ENCODE measurements around the gene OPTN.
"Not testable (repeated sequence)": the region's sequence is repeated elsewhere in the genome, so short reads cannot be mapped to it uniquely, and the experiment has no call there.

The OPTN gene

GRCh38 chr10:13099666-13100348, at the start of gene OPTN:
Gene OPTN, plus strand, starts transcription at chr10:13100163. Its CDS starts 8,960 bp downstream, at chr10:13109123.
- peak; percentile 60; the same call in 1 of the 2 replicates for TF ChIP-seq CTCF (IDR thresholded peaks at IDR 0.05; ENCODE audit: low read depth, low read length)
- peak; percentile 72 for DNase-seq
- Histone ChIP-seq H3K27ac (peak within 1 kb of the TSS; percentile 57), H3K4me3 (ENCODE audit: low read depth, low read length) (peak within 1 kb of the TSS; percentile 70), H3K36me3 (no peaks in the 10 kb centered on the region), H3K9me3 (ENCODE audit: severe bottlenecking) (no peaks in the 10 kb centered on the region), H3K27me3 (ENCODE audit: insufficient read depth, low read depth, severe bottlenecking) (no peaks in the 10 kb centered on the region)

- DNase-seq, result peak; percentile 28
- no peak for TF ChIP-seq CTCF (IDR thresholded peaks at IDR 0.05; ENCODE audit: low read depth, low read length)
- no peaks in the 10 kb centered on the region for H3K27me3 ChIP-seq (ENCODE audit: insufficient read depth, low read depth, severe bottlenecking)
- no peak overlapping the region for H3K27ac ChIP-seq
- H3K36me3 ChIP-seq, result no peaks in the 10 kb centered on the region
- no peaks in the 10 kb centered on the region for H3K9me3 ChIP-seq (ENCODE audit: severe bottlenecking)
- H3K4me3 ChIP-seq (ENCODE audit: low read depth, low read length), result no peak overlapping the region
Measured at GRCh38 chr10:13051126-13051694, 48.8 kb upstream of the OPTN start.

- not testable (repeated sequence) for H3K27ac ChIP-seq; H3K27me3 ChIP-seq (ENCODE audit: insufficient read depth, low read depth, severe bottlenecking); H3K36me3 ChIP-seq; H3K9me3 ChIP-seq (ENCODE audit: severe bottlenecking); DNase-seq; H3K4me3 ChIP-seq (ENCODE audit: low read depth, low read length)
Measured at GRCh38 chr10:13053208-13053607, 46.8 kb upstream of the OPTN start.

- TF ChIP-seq CTCF (IDR thresholded peaks at IDR 0.05; ENCODE audit: low read depth, low read length), result no peak
- no peak for DNase-seq
- Histone ChIP-seq H3K36me3 (no peaks in the 10 kb centered on the region), H3K27me3 (ENCODE audit: insufficient read depth, low read depth, severe bottlenecking) (no peaks in the 10 kb centered on the region), H3K9me3 (ENCODE audit: severe bottlenecking) (no peaks in the 10 kb centered on the region), H3K4me3 (ENCODE audit: low read depth, low read length) (no peak overlapping the region), H3K27ac (no peak overlapping the region)
Measured at GRCh38 chr10:13053794-13054462, 46.0 kb upstream of the OPTN start.

- H3K27ac ChIP-seq, result no peak overlapping the region
- no peaks in the 10 kb centered on the region for H3K9me3 ChIP-seq (ENCODE audit: severe bottlenecking)
- DNase-seq, result no peak
- no peak for TF ChIP-seq CTCF (IDR thresholded peaks at IDR 0.05; ENCODE audit: low read depth, low read length)
- no peaks in the 10 kb centered on the region for H3K27me3 ChIP-seq (ENCODE audit: insufficient read depth, low read depth, severe bottlenecking)
- H3K4me3 ChIP-seq (ENCODE audit: low read depth, low read length), result no peak overlapping the region
- no peaks in the 10 kb centered on the region for H3K36me3 ChIP-seq
Measured at GRCh38 chr10:13054844-13055243, 45.1 kb upstream of the OPTN start.

- no peak overlapping the region for H3K4me3 ChIP-seq (ENCODE audit: low read depth, low read length)
- TF ChIP-seq CTCF (IDR thresholded peaks at IDR 0.05; ENCODE audit: low read depth, low read length), result peak; percentile 46
- H3K27me3 ChIP-seq (ENCODE audit: insufficient read depth, low read depth, severe bottlenecking), result no peaks in the 10 kb centered on the region
- no peaks in the 10 kb centered on the region for H3K36me3 ChIP-seq
- no peaks in the 10 kb centered on the region for H3K9me3 ChIP-seq (ENCODE audit: severe bottlenecking)
- no peak overlapping the region for H3K27ac ChIP-seq
- DNase-seq, result no peak
Measured at GRCh38 chr10:13056456-13057077, 43.4 kb upstream of the OPTN start.
